ENCODE data around the gene ZDHHC22.

The ZDHHC22 gene

DNA sequence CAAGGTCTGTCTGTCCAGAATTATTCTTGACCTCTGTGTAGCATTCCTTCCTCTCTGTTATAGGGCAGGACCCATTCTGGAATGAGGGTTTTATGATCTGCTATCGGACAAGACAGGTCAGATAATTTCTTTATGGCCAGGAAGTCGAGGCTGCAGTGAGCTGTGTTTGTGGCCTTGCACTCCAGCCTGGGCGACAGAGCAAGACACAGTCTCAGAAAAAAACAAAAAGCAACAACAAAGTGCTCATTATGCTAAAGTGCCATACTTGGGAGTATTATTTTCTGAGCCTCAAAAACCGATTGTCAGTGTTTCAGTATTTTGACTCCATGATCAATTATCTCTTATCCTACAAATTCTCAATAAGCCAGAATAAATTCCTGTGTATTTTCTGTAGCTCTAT, 39.4 kb downstream of the ZDHHC22 start:
- no peak for DNase-seq (ENCODE audit: low spot score)

DNA sequence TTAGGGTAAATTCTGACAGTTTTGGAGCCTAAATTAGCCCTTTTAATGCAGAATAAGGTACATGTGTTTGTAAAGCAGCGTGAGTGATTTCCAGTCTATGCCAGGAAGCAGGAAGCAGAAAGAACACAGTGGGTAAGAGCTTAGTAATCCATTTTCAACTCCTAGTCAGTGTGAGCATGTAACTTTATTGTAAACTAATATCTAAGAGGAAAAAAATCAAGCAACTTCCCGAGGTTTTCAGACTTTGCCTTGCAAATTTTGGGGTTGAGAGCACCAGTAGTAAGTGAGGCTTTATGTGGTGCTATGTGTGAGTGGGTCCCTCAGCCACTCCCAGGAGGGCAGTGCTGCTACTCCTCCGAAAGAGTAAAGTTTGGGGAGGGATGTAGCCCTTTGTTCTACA, 40.6 kb downstream of the ZDHHC22 start:
- no peak for DNase-seq (ENCODE audit: low spot score)

DNA sequence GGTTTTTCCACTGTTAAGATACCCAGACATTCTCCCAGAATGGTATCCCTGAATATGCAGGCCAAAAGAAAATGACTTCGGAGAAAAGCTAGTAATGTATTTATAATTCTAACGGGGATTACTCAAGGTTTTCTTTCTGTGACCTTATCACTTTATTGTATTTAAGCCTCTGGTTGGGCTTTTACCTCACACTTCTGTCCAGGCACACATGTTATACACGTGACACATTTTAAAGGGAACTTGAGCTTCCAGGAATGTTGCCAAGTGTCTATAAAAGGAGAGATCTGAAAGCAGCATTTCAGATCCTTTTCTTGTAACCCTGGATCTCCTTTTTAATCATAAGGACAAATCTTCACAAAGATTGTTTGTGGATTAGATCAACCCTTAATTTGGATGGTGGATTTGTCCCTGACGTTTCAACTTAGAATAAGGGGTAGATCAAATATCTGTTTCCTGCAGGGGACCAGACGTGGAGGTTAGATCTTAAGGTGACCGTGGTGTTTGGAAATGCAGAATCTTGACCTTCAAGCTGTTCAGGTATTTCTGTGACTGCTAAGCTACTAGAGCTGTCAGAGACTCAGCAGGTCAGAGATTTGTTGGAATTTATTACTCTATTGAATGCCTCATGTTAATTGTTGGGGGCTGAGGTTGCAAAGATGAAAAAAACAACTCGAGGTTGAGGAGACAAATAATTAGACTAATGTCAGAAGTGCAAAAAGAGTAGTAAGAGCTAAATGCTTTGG, 42.0 kb downstream of the ZDHHC22 start:
- peak; percentile 32 for DNase-seq (ENCODE audit: low spot score)

DNA sequence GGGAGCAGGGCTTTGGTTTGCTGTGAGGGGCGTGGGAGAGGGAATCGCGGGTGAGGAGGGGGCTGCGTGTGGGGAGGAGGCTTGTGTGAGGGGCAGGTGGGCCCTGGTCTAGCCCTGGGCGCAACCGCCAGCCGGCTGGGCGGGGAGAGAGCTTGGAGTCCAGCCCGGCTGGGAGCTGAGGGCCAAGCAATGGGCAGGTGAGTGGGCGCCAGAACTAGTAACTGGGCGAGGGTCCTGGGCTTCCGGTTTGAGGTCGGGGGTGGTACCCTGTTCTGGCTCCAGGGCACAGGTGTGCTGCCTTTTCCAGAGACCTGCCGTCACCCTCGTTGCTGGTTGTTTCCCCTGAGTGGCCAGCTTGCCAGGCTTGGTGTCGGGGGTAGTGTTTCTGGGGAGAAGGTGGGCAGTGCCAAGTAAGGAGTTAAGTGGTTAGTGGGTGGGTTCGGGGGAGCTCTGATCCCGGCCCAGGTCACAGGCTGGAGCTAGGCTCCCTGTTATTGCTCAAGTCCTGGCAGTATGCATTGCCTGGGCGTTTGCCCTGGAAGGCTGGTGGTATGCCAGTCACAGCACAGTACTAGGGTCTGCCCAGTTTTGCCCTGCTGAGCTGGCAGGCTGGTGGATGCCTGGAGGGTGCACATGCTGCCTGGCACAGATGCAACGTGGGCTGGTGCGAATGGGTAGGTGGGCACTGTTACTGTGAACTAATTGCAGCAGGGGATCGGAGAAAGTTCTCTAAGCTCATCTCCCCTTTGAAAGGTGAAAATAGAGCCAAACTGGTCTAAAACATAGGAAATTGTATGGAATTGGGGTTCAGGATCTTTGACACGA, 42.9 kb downstream of the ZDHHC22 start:
- DNase-seq (ENCODE audit: low spot score), result no peak

DNA sequence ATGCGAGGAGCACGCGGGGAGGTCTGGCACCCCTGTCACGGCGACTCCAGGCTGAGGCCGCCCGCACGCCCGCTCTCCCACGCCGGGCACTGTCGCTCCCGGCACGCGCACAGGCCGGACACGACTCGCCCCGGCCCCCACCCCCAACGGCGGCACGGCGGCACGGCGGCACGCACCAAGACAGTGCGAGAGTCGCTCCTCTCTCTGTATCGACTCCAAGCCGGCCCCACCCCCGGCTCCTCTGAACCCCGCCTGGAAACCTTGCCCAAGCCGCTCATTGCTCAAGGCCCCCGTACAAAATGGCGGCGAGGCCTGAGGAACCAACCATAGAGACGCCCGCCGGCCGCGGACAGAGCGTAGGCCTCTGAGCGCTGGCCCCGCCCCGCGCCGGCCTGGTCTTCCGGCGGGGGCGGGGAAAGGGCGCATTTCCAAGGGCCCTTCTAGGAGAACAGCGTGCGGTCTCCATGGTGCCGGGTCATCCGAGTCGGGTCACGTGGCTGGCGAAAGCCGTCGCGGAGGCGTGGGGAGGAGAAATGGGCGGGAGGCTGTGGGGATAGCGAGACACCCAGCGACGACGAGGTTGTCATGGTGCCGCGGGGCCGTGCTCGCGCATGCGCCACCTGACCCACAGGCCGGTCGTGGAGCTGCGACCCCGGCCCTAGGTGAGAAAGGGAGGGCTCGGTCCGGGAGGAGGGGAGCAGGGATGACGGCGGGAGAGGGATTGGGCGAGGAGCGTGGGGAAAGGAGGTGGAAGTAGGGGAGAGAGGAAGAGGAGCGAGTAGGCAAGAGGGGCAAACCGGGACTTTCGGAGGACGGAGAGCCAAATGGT, 43.7 kb downstream of the ZDHHC22 start, which contains the start of gene CIPC:
Gene CIPC, plus strand, starts transcription at position 559 of the 829 bp plus-strand sequence. CDS start 7,451 bp downstream, outside the sequence.
- peak; percentile 99 for DNase-seq (ENCODE audit: low spot score)

DNA sequence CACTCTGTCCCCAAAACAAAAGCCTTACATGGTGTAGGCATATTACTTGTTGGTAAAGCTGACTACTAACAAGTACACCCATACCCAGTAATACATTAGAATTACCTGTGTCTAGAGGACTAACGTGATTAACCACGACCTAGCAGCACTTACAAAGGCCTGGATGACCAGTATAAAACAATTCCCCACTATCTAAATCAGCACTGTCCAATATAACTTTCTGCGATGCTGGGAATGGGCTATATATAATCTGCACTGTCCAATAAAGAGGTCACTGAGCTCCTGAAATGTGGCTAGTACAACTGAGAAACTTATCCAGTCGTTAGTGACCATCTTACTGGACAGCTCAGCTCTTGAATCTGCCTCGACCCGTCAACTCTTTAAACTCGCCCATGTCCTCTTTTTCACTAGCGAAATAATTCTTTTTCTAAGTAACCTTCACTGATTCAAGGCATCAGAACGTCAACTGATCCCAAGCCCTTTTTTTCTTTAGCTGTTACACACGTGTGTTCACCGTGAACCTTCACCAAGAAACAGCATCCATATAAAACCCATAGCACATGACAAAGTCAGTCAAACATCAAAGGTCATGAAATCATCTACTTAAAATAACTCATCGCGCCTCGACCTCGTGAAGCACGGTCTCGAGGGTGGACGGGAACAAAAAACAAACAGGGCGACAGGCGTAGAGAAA, 44.4 kb downstream of the ZDHHC22 start:
- DNase-seq (ENCODE audit: low spot score), result peak; percentile 14

DNA sequence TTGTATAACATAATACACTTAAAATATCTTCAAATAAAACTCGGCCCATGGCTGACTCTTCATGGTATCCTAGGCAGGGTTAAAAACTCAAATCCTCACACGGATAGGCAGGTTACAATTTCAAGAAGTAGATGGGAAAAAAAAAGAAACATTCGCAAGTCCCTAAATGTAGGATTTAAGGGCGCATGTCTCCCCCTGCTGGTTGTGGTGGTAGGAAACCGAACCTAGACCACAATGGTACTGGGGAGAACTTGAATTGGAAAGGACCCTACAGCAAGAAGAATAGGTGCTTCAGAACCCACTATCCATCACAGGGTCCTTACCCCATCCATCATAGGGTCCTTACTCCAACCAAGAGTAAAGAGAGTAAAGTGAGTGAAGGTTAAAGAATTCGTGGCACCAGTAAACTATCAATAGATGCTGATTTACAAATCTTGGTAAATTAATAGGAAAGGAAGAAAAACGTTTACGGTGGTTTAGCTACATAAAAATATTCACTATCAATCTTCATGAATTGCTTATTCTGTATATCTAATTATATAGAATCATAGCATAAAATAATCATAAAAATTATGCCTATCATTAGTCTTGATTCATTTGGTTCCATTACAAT, 46.8 kb downstream of the ZDHHC22 start:
- DNase-seq (ENCODE audit: low spot score), result peak; percentile 73

DNA sequence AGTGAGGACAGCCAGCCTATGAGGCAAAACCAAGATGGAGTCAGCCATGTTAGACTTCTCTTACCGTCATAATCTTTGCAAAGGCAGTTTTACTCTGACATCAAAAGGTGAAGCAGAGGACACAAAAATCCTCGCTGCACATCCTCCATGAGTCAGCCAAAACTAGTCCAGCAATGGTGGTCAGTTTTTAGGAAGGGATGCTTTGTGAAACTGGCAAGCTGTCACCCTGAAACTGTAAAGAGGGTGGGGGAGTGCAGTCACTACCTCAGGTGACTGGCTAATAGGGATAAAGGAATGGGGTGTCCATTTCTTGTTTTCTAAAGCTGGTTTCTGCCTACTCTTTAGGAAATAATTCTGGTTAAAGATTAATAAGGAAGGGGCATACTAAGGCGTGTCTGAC, 48.9 kb downstream of the ZDHHC22 start:
- DNase-seq (ENCODE audit: low spot score), result no peak

DNA sequence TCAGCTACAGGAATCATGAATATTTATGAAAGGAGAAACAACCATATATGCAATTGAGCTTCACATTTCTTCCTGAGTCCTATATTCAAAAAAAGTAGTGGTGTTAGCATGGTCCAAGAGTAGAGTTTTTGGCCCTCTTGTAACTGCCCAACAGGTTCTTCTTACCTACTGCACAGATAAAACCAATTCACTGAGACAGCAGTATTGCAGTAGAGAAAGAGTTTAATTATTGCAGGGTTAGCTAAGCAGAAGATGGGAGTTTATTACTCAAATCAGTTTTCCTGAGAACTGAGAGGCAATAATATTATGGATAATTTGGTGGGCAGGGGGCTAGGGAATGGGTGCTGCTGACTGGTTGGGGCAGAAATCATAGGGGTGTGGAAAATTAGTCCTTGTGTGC, 50.1 kb downstream of the ZDHHC22 start:
- no peak for DNase-seq (ENCODE audit: low spot score)

DNA sequence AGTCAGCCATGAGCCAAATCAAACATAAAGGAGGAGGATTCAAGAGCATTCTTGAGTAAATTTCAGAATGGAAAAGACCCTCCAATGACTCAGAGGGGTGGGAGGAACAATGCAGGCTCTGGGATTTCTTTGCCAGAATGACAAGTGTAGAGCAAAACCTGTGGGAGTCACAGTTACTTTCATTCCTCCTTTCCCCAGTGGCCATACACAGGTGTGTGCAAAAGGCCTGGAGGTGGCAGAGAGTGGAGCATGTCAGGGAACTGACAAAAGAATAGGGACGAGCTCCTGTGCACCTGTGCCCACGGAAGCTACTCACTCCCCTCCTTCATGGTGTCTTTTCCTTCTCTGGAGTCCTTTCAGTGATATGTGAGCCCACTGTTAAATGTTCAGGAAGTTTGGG, 52.9 kb downstream of the ZDHHC22 start:
- no peak for DNase-seq (ENCODE audit: low spot score)

DNA sequence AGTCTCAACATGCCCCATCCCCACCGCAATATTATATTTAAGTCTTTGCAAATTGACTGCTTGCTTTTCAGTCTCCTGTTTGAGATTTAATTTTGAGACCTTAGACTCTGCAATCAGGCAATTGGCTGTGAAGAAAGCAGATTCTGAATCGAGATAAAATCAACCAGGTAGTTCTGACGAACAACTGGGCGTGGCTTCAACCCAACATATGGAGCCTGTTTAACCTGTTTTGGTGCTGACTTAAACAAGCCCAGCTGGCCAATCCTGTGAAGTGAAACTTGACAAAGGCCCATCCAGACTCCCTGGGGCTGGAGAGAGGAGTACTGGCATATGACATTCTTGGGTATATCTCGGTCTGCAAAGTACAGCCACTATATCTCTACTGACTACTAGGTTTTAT, 53.4 kb downstream of the ZDHHC22 start:
- DNase-seq (ENCODE audit: low spot score), result peak; percentile 83

DNA sequence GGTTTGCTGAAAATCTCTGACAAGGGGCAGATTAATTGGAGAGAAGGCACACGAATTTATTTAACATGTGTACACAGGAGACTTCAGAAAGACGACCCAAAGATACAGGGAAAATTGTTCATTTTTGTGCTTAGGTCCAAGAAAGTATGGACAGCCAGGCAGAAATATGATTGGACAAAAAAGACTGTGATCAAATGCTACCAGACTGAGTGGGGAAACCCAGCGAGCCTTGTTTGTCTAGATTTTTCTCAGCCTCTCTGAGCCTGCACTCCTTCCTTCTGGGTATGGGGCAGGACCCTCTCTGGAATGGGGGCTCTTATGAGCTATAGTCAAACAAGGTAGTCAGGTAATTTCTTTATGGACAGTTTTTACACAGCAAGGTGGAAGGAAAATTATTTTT, 54.0 kb downstream of the ZDHHC22 start:
- no peak for DNase-seq (ENCODE audit: low spot score)

DNA sequence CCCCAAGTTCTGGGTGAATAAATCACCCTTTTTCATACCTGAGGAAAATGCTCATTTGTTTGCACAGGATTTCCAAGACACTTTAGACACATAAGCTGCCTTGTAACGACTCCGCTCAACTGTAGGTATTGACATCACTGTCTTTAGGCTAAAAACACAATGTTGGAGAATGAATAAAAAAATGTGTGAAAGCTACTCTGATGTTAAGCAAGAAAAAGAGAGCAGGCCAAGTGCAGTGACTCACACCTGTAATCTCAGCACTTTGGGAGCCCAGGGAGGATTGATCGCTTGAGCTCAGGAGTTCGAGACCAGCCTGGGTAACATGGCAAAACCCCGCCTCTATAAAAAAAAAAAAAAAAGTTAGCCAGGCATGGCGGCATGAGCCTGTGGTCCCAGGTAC, 54.6 kb downstream of the ZDHHC22 start:
- no peak for DNase-seq (ENCODE audit: low spot score)

DNA sequence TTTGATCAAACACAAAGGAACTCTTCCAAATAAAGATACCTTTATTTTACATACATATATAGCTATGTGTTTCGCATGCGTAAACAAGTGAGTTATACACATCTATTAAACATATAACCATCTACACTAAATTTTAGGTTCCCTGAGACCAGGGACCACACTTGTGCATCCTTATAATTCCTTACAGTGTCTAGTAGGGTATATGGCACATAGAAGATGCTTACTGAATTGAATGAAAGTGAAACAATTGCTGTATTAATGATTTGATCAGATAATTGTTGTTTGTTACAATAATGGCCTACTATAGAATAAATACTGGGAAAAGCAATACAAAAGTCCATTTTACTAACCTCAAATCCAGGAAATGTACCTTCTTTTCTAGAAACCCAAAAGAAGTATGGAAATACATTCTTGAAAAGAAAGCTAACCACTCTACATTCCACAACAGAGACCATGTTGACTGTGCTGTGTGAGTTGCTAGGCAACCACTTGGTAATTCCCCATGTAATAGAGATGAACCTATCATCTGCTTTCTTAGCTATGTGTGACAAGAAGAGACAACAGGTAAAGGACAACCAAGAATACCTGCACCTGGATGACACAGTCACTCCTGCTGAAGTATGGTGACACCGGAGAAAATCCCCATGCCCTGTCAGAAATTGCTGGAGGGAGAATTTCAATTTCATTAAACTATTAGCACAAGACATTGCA, 55.4 kb downstream of the ZDHHC22 start:
- DNase-seq (ENCODE audit: low spot score), result no peak

DNA sequence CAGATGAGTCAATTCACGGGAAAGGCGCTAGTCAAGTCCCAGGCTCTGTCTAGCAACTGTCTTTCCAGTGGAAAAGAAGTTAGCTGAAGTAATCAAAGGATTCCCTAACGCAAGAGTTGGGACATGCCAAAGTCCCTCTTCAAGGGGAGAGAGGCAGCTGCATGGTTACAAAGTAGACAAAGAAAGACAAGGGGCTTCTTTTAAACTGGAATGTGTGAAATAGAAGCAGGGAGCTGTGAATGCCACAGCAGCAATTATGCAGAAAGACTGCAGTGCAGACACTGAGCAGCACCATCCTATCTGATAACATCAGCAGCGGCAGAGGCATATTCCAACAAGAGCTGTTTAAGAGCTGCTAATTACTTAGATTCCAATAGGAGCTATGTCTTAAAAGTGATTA, 56.1 kb downstream of the ZDHHC22 start:
- DNase-seq (ENCODE audit: low spot score), result no peak

DNA sequence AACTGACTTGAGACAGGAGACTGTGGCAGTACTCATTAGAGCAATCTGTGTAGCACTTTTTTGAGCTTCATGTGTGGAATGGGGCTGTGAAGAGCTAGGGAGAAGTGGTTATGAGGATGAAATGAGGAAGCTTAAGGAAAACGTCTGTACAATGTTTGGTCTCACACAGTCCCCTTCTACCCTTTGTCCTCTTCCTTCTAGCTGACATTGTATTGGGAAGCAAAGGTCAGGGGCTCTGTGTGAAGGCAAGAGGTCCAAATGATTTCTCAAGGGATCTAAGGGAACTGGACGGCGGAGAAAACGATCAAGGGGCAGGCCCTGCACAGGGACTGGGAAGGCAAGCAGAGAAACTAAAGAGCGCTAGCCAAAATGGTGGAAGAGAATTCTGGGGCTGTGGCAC, 56.6 kb downstream of the ZDHHC22 start:
- DNase-seq (ENCODE audit: low spot score), result no peak

DNA sequence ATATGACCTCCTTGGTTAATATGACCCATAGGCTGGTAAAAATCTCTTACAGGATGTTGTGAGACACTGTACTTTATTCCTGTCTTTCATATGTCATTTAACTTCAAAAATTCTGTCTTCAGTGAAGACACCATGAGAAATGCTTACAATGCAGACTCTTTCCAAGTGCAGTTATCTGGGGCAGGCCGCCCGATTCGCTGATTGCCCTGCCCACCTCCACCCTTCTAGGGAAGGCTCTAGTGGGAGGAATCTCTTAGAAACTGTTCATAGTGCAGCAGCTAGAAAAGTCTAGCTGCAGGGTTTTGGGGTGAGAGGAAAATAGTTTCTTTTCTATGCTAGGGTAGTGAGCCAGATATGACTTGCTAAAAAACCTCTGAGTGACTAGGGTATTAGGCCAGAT, 58.5 kb downstream of the ZDHHC22 start:
- no peak for DNase-seq (ENCODE audit: low spot score)

DNA sequence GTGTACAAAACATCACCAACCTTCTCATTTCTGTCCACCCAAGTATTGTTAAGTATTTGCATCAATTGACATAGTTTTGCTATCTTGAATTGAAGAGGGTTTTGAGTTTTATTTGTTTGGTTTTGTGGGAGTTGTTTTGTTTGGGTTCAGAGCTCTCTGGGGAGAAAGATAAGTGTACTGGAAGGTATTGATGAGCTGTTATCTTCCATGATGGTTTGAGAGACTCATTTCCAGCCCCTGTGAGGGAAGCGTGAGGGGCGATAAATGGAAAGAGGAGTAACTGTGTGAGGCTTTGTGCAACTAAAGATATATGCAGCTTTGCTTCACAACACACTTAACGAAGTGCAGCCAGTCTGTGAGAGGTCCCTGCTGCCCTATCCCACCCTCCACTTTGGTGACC, 59.2 kb downstream of the ZDHHC22 start:
- DNase-seq (ENCODE audit: low spot score), result no peak

Data from LoVo (cell line).